Left lobe of liver (tissue), 2 donors: ENCODE results near the gene SLC2A13. TPM values are rescaled to one million over a fixed set of nuclear protein-coding genes. Genes with fewer than 3 reads are reported as not detected.

ENCODE experiments used
- ATAC-seq: fragments of 200-7000 bp; cut with Tn5 transposase; one replicate; pipeline ENCODE4 v1.9.1; 2020; ENCODE audit warnings: mild to moderate bottlenecking, moderate library complexity
- DNase-seq: peaks from one replicate; pipeline ENCODE4 v3.0.0-alpha.2; 2020; ENCODE audit warnings: low spot score
- total RNA-seq: library from RNA; stranded (reverse); gene quantifications from one replicate; pipeline ENCODE4 v1.2.1, GENCODE V29; 2021
- donor health status: DM: no; HTN: no; CAD: no; lungs with moderate emphysema.
- donor health status: DM: no; HTN: yes; CAD: no.

SLC2A13 gene
- total RNA-seq, 1 donor from 2014 or later: 5.7 TPM

DNA sequence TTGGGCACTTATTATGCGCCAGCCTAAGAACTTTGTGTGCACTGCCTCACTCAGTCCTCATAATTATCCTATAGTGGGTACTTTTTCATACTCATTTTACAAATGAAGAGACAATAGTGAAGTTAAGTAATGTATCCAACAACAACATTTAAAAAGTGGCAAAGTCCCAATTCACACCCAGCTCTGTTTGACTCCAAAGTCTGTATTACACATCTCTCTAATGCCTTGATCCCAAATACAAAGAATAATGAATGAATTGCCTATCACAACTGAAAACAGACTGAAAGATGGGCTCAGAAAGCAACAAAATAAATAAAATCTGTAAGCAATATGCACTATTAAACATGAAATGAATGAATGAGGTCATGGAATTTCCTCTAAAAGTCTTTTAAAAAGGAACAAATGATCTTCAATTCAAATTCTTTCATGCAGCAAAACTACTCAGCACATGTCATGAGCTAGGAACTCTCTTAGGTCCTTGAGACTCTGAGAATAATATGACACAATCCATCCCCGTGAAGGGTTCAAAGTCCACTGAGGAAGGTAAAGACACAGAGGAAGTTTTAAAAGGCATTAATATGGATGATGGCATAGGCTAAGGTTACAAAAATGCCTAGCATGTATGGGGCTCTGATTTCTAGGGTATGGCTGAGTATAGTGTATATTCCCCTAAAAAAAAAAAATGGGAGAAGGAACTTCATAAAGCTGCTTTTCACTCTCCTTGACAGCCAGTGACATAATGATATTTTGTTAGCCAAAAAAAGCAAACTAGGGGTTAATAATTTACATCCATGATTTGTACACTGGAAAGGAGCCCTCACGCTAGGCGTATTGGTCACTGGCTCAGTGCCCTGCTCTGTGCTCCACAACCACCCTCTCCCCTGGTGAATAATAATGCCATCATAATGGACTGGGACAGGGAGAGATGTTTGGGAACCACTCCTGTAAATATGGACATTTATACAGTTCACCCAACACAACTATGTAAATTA is 103.4 kb downstream of the SLC2A13 start:
- no peak for DNase-seq
- ATAC-seq: peak; percentile 73

DNA sequence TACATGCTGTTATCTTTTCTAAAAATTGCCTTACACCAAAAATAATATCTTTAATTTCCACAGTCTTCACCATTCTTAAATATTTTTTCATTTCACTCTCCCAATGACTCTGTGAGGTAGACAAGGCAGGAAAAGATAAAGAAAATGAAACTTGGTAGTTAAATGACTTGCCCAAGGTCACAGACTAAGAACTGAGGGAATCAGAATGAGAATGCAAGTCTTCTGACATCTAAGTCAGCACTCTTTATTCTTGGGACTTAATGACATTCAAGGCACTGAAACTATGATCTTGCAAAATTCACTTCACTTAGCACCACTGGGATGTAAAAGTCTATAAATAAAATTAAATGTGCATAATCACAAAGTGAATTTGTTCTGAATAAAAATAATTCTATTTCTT is 104.5 kb downstream of the SLC2A13 start:
- no peak for ATAC-seq
- DNase-seq: no peak

DNA sequence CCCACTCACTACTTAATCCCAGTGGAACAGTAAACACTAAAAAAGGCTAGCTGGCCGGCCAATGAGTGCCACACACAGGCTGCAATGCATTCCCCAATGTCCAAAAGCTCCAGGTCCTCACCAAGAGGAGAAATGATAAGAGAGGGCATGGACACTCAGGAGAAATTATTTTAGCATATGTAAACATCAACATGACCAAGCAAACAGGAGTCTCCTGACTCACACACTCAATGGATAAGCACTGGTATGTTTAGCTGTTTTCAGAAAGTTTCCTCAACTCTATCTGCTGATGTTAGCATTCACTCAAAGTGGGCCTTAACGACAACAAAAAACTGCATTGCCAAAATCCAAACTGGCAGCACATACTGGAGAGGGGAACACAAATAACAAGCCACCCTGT is 105.0 kb downstream of the SLC2A13 start:
- DNase-seq: no peak
- ATAC-seq: no peak

DNA sequence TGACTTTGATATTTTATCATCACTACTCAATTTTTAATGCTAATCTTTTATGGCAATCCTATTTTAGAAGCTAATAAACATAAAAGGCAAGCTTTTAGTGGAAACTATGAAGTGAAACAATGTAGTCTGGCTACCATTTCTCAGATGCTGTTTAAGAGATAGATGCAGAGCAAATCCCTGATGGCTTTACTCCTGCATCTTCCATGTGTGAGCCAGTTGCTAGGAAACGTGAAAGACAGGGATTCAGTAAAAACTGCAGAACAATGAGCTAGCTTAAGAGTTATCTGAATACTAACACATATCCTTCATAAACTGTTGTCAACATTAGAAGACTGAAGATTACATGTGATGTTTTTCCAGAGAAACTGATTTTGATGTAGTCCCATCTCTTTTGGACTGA is 112.6 kb downstream of the SLC2A13 start:
- no peak for DNase-seq
- ATAC-seq: no peak

DNA sequence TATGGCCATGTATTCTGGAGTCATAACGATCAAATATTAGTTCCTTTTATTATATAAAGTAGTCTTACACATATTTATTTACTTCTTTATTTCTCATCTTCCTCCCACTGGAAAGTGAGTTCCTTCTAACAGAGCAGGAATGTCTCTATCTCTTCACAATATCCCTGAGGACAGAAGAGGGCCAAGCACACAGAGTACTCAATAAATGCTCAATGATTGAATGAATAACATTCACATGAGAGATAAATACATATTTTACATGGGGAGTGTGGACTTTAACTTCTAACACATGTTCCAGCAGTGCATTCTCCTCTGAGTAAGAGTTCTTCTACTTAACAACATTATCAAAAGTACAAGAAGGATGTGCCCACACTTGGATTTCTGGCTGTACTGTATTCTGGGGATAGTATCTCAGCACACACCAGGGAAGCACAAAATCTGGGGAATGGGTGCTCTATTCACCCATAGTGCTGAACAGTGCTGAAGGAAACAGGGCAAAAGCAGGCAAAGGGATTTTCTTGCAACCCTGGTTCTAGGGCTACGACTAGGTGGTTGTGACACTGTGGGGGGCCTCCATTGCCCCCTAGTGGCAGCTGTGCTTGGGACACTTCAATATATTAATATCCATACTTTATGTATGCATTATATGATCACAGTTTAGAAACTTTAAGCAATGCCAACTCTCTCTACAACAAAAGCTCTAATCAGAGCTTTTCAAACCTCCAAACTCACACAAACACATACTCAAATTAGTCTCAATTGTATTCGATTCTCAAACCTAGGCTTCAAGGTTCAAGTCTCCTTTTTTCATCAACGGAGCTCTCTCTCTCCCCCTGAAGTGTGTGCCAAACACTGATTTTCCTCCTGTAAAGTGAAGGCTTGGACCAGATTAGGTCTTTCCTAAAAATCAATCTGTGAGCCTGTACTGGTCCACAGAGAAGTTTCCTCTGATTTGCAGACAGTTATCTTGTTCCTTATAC is 115.5 kb downstream of the SLC2A13 start:
- DNase-seq (peak; percentile 57), ATAC-seq (peak; percentile 99)

DNA sequence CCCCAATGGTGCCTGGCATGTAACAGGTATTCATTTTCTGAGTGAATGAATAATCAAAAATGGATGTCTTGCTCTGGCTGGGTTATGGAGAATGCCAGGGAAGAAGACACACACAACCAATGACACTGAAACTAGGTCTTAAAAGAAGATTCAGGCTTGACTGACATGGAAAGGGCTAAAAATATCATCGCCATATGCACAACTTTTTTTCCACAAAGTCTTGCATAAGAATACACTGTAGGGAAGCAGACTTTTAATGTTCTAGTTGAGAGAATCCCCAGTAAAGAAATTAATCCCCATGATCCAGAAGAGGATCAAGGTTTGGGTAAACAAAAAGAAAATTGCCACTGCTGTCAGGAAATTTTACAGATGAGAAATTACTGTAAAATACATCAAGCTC is 116.4 kb downstream of the SLC2A13 start:
- DNase-seq: no peak
- no peak for ATAC-seq

DNA sequence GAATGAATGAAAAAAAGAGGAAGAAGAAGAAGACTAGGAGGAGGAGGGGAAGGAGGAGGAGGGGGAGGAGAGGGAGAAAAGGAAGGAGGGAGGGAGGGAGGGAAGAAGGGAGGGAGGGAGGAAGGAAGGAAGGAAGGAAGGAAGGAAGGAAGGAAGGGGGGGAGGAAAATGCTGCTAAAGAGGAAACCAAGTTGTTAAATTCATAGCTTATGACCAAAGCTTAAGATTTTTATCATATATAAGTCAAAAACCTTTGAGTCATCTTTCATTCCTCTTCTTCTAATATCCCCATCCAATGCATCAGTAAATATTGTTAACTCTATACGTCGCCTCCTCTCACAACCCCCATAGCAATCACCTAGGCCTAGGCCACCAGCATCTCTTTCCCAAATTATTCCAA is 117.3 kb downstream of the SLC2A13 start:
- ATAC-seq (no peak), DNase-seq (no peak)

DNA sequence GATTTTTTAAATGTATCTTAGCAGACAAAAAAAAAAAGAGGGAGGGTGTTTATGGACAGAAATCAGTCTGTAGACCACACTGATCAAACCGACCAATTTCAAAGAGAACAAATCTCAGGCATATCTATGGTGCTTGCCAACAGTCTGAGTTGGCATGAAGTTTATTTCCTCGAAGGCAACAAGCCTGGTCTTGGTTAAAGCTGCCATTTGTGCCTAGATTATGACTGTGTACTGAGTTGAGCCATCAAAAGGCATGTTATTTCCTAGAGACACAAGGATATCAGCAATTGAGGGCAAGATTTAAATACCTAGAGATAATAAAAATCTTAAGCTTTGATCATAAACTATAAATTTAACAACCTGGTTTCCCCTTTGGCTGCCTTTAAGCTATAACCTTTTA is 119.2 kb downstream of the SLC2A13 start:
- DNase-seq (no peak), ATAC-seq (no peak)

DNA sequence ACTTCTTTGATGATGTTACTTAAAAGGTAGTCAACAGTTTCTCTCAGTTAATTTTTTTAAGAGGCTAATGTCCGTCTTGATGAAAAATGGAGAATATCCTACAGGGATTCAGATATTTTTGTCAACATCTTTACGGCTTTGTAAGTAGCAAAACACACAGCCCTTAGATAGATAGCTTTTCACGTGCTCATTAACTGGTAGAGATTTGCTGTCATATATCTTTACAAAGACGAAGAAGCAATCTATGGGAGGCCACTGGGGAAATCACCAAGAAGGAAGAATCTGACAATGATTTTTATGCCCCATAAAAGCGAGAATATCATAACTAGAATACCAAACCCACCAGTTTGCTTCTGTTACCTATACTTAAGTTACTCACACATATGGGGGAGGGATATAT is 121.2 kb downstream of the SLC2A13 start:
- no peak for ATAC-seq
- DNase-seq: no peak

DNA sequence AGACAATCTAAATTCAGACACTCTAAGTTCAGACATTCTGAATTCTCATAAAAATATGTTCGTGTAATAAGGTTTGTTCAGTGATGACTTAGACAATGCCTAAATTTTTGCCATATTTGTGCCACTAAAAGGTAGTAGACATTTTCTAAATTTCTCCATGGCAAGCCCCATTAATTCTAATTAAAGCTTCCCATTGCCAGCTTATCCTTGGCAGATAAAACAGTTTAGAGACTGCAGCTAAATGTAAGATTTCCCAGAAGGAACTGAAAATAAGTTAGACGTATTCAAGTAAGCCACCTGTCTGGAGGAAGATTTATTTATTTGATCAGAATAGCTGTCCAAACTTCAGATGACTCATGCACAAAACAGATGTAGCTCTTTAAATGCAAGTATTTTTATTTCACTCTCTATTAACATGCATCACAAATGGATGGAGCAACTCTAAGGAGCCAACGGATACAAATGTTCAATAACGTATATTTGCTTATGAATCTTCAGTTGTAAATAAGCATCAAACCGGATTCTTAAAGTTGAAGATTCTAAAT is 130.4 kb downstream of the SLC2A13 start:
- DNase-seq (no peak), ATAC-seq (no peak)

DNA sequence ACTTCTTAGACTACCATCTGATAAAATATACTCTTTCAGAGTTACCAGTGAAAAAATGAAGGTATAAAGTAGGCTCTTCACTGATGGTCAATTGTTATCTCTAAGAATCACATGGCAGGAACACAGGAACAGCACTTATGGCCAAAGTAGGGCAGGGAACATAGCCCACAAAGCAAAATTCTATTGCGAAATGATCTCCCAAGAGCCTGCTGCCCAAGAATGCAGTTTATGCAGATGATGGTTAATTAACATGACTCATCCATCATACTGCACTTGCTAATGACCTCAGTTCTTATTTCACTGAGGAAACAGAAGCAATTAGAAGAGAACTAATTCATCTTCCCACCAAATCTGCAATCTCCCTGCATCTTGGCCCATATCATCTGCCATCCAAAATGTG is 133.8 kb downstream of the SLC2A13 start:
- DNase-seq (no peak), ATAC-seq (no peak)

DNA sequence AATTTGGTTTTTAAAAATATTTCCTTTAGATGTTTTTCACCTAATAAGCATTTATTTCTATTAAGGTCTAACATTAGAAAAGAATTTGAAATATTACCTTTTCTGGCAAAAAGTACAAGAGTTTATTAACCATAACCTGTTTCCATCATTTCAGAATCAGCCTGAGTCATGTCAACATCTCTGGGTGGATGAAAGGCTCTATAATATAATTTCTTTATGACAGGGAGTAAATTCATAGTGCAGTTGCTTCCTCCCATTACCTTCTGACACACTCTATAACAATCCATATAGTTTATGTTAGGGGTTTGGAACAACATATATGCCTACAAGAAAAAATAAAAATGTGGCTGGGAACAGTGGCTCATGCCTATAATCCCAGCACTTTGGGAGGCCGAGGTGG is 134.5 kb downstream of the SLC2A13 start:
- no peak for ATAC-seq
- no peak for DNase-seq

DNA sequence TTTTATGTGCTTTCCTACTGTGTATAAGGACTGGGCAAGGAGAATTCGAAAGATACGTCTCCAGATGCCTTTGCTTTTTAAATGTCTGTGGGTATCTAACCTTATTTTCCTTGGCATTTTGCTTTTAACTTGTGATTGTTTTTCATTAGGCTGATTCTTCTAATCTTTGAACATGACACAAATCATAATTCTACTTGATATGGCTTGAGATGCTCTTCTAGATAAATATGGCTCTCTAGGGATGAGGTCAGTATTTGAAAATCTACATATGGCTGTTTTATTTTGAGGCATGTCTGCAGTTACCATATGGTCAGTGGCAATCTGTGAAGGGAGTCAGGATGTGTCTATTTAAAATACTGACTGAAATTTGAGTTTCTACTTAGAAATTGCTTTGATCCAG is 139.2 kb downstream of the SLC2A13 start:
- ATAC-seq: no peak
- no peak for DNase-seq

DNA sequence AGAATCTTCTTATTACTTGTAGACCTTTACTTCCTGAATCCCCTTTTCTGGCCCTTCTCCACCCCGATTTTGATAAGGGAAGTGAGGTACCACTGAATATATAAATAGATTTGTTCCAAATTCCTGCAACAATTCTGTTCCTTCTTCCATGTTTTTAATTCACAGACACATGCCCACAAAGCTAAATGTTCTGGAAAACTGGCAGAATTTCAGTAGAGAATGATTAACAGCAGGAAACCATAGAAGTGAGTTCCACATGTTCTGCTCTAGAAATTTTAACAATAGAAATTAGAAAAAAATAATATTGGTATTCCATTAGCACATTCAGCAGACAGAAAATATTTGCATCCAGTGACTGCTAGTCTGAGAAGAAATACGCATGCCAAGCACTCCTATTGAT is 139.6 kb downstream of the SLC2A13 start:
- ATAC-seq: peak; percentile 70
- no peak for DNase-seq

DNA sequence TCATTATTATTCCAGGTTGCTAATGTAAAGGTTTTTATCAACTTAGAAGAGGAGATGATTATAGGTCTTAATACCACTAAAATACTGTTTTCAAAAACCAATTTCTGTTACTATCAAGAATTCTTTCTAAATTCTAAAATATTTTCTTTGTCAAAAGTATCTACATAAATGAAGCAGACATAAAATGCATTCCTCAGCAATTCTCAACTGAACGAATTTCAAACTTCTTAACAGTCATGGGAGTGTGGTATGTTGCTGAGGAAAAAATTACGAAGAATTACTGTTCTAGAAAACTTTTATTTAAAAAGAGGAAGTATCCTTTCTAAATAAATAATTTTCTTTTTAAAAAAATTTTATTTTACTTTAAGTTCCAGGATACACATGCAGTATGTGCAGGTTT is 146.4 kb downstream of the SLC2A13 start:
- DNase-seq (no peak), ATAC-seq (no peak)

DNA sequence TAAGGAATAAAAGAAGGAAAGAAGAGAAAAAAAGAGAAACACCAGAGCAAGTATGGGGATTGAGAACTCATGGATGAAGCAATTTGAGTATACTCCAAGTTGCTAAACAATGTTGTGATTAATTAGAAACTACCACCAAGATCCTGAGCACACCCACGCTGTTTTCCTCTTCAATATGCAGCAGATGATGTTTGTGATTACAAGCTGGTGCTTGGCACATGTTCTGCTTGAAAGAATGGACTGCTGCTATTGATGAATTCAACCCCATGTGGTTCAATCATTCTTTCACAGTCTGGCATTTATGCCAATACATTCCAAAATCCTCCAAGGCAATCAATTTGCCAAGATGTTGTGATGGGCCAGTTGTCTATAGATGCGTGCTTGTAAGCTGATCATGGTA is 146.8 kb downstream of the SLC2A13 start:
- no peak for ATAC-seq

DNA sequence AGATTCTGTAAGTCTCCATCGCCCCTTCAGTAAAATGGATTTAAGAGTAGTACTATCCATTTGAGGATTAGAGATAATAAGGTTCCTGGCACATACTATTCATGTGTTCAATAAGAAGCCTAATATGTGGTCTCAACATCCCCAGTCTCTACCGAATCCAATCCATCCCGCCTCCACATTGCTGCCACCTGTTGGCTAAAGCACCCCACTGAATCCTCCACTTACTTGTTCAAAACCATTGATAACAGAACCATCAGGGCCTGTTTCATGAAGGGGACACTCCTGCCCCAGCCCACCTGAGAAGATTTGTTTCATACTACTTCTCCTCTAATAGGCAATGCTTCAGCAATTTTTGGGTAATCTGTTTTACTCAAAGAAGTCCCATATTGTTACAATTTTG is 147.5 kb downstream of the SLC2A13 start:
- peak; percentile 53 for ATAC-seq

More for the DNA sequence above, 146.8 kb downstream of the SLC2A13 start:
- DNase-seq: no peak

DNA sequence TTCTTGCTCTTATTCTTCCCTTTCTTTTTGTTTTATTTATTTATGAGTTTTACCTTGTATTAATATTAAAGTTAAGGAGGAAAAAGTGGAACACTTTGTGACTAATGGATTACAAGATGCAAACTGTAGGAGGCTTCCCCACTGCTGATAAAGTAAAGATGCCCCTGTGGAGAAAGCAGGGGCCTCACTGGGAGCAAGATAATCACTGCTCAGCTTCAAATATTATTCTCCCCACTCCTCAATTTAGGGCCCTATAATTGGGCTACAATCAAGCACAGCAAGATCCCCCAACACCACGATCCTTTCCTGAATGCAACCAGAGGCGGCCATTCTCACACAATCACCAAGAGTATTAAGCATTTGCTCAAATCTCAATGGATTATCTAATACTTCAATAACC is 149.2 kb downstream of the SLC2A13 start:
- no peak for DNase-seq
- ATAC-seq: no peak

More for the DNA sequence above, 147.5 kb downstream of the SLC2A13 start:
- DNase-seq: no peak

DNA sequence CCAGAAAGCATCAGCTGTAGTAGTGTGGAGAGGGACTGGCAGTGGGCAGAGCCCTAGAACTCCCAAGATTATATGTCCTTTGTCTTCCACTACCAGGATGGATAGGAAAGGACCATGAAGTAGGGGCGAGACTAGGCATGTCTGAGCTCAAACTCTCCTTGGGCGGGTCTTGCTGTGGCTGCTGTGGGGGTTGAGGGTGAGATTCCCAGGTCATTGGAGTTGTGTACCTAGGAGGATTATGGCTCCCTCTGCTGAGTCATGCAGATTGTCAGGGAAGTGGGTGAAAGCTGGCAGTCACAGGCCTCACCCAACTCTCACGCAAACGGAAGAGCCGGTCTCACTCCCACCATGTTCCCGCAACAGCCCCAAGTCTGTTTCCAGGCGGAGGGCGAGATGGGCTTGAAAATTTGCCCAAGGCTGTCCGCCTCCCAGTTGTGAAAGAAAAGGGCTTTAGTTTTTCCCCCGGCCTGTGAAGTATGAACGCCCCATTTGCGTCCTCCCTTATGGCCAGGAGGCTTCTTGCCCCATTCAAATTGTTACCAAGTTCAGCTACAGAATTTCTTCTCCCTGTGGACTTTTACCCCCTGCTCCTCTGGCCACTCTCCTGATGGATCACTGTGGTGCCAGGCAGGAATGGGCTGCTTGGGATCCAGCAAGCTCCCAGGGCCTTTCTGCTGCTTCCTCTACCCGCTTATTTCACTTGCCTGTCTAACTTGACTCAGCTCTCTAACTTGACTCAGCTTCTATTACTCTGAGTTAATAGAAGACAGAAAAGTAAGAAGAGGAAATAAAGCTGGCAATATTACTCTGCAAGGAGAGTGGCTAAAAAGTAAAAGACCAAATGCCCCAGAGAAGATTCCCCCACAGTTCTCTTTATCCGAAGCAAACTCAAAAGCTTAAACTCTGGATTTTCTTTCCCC is 159.3 kb downstream of the SLC2A13 start:
- DNase-seq (no peak), ATAC-seq (no peak)

DNA sequence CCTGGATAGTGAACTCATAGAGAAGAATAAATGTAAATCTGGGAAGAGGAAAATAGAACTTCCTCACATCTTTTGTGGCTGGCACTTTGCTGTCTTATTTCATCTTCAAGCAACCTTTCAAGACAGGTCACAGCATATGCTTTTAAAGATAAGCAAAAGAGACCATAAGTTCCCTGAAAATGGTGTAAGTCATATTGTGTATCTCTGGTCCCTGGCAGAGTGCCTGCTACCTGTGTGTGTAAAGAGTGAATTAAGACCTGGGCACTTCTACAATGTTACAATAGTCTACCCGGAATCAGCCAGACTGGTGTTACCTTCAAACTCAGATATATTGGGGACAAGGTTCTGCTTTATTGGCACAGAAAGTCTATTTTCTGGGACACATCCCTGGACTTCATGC is 168.8 kb downstream of the SLC2A13 start:
- no peak for DNase-seq

More for the DNA sequence above, 168.8 kb downstream of the SLC2A13 start:
- peak; percentile 68 for ATAC-seq
